ENCODE measurements around the gene CCR6. TPM values are rescaled to one million over a fixed set of nuclear protein-coding genes. Genes with fewer than 3 reads are reported as not detected.
"Not testable (repeated sequence)": the region's sequence is repeated elsewhere in the genome, so short reads cannot be mapped to it uniquely, and the experiment has no call there.

The CCR6 gene
- total RNA-seq, 3 donors from 2014 or later = 0.73 TPM; not detected in 2

DNA sequence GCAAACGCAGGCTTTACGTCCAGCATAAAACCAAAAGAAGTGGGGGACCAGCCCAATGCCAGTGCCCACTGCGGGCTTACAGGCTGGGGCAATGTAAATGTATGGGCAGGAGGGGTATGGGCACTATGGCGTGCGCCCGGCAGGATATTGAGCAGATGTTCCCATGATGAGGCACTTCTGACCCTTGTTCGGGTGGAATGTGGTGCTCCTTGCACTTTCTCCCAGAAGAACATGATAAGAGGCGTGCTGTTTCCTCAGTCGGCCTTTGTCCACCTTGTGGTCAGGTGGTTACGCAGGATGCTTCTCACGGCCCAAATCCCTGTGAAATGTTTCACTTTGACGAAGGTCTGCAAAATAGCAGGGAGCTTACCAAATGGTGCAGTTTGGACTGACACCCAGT, 39.7 kb downstream of the CCR6 start:
- Histone ChIP-seq H3K4me1 (no peaks in the 10 kb centered on the region), H3K4me3 (no peak overlapping the region), H3K27me3 (peaks cover 0 to 3% of the 10 kb centered on the region in 2 donors), H3K27ac (no peak overlapping the region), H3K9me3 (no peaks in the 10 kb centered on the region), H3K36me3 (no peaks in the 10 kb centered on the region)
- TF ChIP-seq POLR2AphosphoS5 (IDR thresholded peaks at IDR 0.05) (no peak), POLR2A (IDR thresholded peaks at IDR 0.05) (no peak)
- TF ChIP-seq, protein P1, sequence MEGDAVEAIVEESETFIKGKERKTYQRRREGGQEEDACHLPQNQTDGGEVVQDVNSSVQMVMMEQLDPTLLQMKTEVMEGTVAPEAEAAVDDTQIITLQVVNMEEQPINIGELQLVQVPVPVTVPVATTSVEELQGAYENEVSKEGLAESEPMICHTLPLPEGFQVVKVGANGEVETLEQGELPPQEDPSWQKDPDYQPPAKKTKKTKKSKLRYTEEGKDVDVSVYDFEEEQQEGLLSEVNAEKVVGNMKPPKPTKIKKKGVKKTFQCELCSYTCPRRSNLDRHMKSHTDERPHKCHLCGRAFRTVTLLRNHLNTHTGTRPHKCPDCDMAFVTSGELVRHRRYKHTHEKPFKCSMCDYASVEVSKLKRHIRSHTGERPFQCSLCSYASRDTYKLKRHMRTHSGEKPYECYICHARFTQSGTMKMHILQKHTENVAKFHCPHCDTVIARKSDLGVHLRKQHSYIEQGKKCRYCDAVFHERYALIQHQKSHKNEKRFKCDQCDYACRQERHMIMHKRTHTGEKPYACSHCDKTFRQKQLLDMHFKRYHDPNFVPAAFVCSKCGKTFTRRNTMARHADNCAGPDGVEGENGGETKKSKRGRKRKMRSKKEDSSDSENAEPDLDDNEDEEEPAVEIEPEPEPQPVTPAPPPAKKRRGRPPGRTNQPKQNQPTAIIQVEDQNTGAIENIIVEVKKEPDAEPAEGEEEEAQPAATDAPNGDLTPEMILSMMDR (IDR thresholded peaks at IDR 0.05) = no peak
- intact Hi-C loops (cut with DNase I; ENCODE audit: low total_unique reads) = no loop called here
- DNase-seq (ENCODE audit: low spot score in 2 of 2) = no peak

DNA sequence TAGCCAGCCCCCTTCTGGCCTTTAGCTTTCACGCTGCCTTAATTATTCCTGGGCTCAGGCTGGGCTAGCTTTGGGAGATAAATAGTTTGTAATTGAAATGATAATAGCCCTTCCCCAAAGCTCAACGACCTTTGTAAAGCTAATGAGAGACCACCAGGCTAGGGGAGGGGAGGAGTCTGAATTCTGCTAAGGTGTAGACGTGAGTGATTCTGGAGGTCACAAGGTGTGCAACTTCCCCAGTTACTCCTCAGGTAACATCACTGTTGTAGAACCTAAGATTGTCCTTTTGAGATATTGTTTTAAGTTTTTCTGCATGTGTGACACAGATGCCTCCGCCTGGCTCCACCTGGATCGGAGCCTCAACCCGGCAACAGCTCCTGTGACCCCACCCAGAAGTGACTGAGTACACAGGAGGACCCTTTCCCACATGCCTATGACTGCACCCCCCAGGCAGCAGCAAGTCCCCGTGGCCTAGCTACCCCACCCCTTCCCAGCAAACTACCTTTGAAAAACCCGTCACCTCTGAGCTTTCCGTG, 40.6 kb downstream of the CCR6 start:
- Histone ChIP-seq H3K36me3 (no peaks in the 10 kb centered on the region), H3K27me3 (peaks cover 0 to 3% of the 10 kb centered on the region in 2 donors), H3K9me3 (no peaks in the 10 kb centered on the region), H3K4me1 (no peaks in the 10 kb centered on the region), H3K4me3 (no peak overlapping the region), H3K27ac (no peak overlapping the region)
- TF ChIP-seq POLR2AphosphoS5 (IDR thresholded peaks at IDR 0.05) = no peak
- TF ChIP-seq POLR2A (IDR thresholded peaks at IDR 0.05) = no peak
- TF ChIP-seq, protein P1 (IDR thresholded peaks at IDR 0.05) = no peak
- no peak for DNase-seq (ENCODE audit: low spot score in 2 of 2)
- intact Hi-C loops (cut with DNase I; ENCODE audit: low total_unique reads) = no loop called here

DNA sequence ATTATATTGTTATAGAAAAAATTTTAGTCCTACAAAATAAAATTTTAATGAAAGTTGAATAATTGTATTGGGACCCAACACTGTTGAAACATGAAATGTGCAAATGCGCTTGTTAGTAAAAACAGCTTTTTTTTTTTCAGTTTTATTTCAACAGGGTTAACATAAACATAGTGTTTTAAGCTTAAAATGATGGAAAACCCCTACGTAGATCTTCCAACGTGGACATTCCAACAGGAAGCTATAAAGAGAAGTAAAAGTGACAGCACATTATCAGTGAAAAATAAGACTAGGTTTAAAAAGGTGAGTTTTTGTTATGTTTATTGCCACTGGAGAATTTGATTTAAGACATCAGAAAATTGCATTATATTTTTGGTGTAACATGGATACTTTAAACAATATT, 41.4 kb downstream of the CCR6 start:
- Histone ChIP-seq H3K4me1 (no peaks in the 10 kb centered on the region), H3K36me3 (no peaks in the 10 kb centered on the region), H3K27me3 (peaks cover 0 to 3% of the 10 kb centered on the region in 2 donors), H3K27ac (no peak overlapping the region), H3K4me3 (no peak overlapping the region), H3K9me3 (no peaks in the 10 kb centered on the region)
- no peak for DNase-seq (ENCODE audit: low spot score in 2 of 2)
- no peak for TF ChIP-seq POLR2A (IDR thresholded peaks at IDR 0.05)
- TF ChIP-seq, protein P1 (IDR thresholded peaks at IDR 0.05) = no peak
- TF ChIP-seq POLR2AphosphoS5 (IDR thresholded peaks at IDR 0.05) = no peak
- intact Hi-C loops (cut with DNase I; ENCODE audit: low total_unique reads) = no loop called here

DNA sequence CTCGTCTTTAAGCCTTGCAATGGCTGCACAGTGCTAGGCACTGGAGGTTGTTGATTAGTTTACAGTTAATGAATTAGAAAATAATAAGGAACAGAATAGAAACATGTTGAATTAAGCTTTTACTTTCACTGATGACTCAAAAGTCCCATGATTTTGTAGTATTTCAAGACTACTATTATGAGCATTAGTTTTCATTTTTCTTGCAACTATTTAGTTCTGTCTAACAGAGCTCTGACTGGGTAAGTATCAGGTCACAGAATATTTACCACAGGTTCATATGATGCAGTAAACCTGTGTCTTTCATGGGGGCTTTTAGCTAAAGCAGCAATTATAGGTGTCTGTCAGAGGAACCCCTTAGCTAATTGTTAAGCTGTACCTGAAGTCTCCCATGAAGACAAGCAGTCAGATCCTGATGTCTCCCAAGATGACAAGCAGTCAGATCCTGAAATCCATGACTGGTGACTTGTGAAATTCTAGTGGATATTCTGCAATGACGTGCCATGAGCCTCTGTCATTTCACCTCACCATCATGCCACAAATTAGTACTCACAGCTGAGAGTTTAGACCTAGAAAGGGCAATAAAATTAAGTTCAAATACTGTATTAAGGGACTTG, 43.1 kb downstream of the CCR6 start:
- no peaks in the 10 kb centered on the region for H3K4me1 ChIP-seq
- H3K9me3 ChIP-seq = no peaks in the 10 kb centered on the region
- H3K4me3 ChIP-seq = no peak overlapping the region
- peaks cover 0 to 3% of the 10 kb centered on the region in 2 donors for H3K27me3 ChIP-seq
- no peaks in the 10 kb centered on the region for H3K36me3 ChIP-seq
- no peak for DNase-seq (ENCODE audit: low spot score in 2 of 2)
- intact Hi-C loops (cut with DNase I; ENCODE audit: low total_unique reads) = no loop called here
- TF ChIP-seq POLR2AphosphoS5 (IDR thresholded peaks at IDR 0.05) = no peak
- TF ChIP-seq POLR2A (IDR thresholded peaks at IDR 0.05) = no peak
- TF ChIP-seq, protein P1 (IDR thresholded peaks at IDR 0.05) = no peak
- no peak overlapping the region for H3K27ac ChIP-seq

DNA sequence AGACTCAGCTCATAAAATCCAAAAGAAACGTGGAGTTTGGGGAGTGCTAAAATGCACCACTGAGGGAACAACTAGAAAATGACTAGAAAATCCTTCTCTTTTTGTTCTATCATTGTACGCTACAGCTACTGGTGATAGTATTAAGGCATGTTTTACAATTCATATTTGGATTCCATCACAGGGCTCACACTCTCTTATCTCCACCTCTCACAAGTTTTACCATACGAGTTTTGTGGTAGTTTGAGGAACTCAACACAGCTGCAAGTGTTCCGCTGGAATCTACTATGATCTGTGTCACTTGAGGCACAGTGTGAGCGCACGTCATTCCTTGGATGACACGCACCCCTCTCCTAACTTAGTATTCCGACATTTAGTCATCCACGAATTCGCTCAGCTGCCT, 44.8 kb downstream of the CCR6 start:
- intact Hi-C loops (cut with DNase I; ENCODE audit: low total_unique reads); H3K4me3 ChIP-seq; H3K4me1 ChIP-seq; DNase-seq (ENCODE audit: low spot score in 2 of 2); H3K27ac ChIP-seq; H3K9me3 ChIP-seq; H3K36me3 ChIP-seq: not testable (repeated sequence)
- peaks cover 0 to 10% of the 10 kb centered on the region in 2 donors for H3K27me3 ChIP-seq

DNA sequence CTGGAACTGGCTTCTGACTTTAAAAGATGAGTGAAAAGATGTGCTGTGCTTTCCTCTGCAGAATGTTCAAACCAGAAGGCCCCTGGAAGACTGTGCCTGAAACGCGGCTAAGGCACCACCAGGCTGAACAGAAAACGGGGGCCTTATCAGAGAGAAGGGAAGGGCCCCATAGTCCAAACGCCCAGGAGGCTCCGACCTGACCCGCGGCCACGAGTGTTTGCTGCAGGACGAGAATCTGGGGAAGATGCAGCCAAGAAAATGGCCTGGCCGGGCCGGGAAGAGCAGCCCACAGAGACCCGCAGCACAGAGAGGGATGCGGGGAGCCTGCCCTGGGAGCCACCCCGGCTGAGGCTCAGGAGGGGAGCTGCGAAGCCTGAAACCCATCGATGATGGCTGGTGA, 45.4 kb downstream of the CCR6 start:
- peaks cover 0 to 11% of the 10 kb centered on the region in 2 donors for H3K27me3 ChIP-seq
- DNase-seq (ENCODE audit: low spot score in 2 of 2); intact Hi-C loops (cut with DNase I; ENCODE audit: low total_unique reads); H3K9me3 ChIP-seq; H3K36me3 ChIP-seq; H3K4me3 ChIP-seq; H3K27ac ChIP-seq; H3K4me1 ChIP-seq: not testable (repeated sequence)

DNA sequence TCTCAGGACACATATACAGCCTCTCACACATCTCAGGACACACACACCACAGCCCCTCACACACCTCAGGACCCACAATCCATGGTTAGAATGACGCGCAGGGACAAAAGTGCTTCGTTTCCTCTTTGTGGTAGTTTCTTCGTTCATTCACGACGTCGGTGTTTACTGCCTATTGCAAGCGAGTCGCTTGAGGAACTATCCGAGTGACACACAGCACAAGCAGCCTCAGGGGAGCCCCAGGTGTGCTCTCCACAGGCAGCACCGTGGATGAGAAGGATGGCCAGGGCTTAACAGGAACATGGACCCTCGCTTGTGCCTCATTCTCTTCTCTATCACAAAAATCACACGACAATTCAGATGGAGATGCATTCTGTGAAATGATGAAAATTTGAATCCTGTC, 47.0 kb downstream of the CCR6 start:
- H3K4me1 ChIP-seq; H3K4me3 ChIP-seq; H3K36me3 ChIP-seq; DNase-seq (ENCODE audit: low spot score in 2 of 2); intact Hi-C loops (cut with DNase I; ENCODE audit: low total_unique reads); H3K27ac ChIP-seq; H3K9me3 ChIP-seq: not testable (repeated sequence)
- peaks cover 0 to 12% of the 10 kb centered on the region in 2 donors for H3K27me3 ChIP-seq

DNA sequence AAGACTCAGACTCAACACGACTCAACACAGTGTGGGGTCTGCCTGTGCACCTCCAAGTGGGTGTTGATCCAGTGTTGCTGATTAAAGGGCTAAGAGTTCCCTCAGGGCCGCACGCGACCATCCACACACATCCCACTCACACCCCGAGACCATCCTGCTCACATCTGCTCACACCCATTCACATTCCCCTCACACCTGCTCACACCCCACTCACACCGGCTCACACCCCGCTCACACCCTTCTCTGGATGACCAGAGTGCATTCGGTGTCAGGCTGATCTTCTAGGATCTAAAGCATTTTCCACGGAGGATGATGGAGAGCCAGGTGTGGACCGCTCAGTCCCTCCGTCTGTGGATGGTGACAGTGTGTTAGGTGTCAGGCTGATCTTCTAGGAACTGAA, 48.4 kb downstream of the CCR6 start:
- H3K9me3 ChIP-seq; H3K27ac ChIP-seq; intact Hi-C loops (cut with DNase I; ENCODE audit: low total_unique reads); DNase-seq (ENCODE audit: low spot score in 2 of 2); H3K36me3 ChIP-seq; H3K4me1 ChIP-seq; H3K4me3 ChIP-seq: not testable (repeated sequence)
- peaks cover 0 to 12% of the 10 kb centered on the region in 2 donors for H3K27me3 ChIP-seq

DNA sequence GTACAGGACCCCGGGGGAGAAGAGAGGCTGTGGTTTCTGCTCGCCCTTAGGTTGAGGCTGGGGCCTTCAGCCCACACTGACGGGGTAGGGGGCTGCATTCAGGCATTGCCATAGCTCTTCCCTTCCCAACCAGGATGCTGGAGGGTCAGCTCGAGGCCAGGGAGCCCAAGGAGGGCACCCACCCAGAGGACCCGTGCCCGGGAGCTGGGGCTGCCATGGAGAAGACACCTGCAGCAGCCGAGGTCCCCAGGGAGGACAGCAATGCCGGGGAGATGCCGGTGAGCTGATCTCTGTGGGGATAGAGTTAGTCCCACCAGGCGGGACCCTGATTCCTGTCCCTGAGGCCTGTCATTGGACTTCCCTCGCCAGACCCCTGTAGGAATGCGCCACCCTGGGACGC, 49.1 kb downstream of the CCR6 start:
- intact Hi-C loops (cut with DNase I; ENCODE audit: low total_unique reads); H3K4me1 ChIP-seq; H3K4me3 ChIP-seq; H3K9me3 ChIP-seq; H3K27ac ChIP-seq; DNase-seq (ENCODE audit: low spot score in 2 of 2); H3K36me3 ChIP-seq: not testable (repeated sequence)
- peaks cover 0 to 12% of the 10 kb centered on the region in 2 donors for H3K27me3 ChIP-seq

Measured in breast epithelium (tissue), 4 donors.